Measurements from ENCODE around the gene WWOX.

Gene WWOX

GRCh38 chr16:78235168-78235800 lies 135.8 kb downstream of the WWOX start:
- no peak for DNase-seq

- DNase-seq = no peak
Measured at GRCh38 chr16:78235876-78236275, 136.4 kb downstream of the WWOX start.

- DNase-seq = no peak
Measured at GRCh38 chr16:78237841-78238240, 138.4 kb downstream of the WWOX start.

GRCh38 chr16:78240459-78241222 lies 141.2 kb downstream of the WWOX start:
- no peak for DNase-seq

- no peak for DNase-seq
Measured at GRCh38 chr16:78242239-78242630, 142.8 kb downstream of the WWOX start.

- DNase-seq = no peak
Measured at GRCh38 chr16:78244131-78244895, 144.9 kb downstream of the WWOX start.

- DNase-seq = no peak
Measured at GRCh38 chr16:78246559-78246958, 147.1 kb downstream of the WWOX start.

GRCh38 chr16:78249056-78249455 lies 149.6 kb downstream of the WWOX start:
- DNase-seq = no peak

- no peak for DNase-seq
Measured at GRCh38 chr16:78249832-78250231, 150.4 kb downstream of the WWOX start.

GRCh38 chr16:78251115-78251514 lies 151.7 kb downstream of the WWOX start:
- no peak for DNase-seq

- no peak for DNase-seq
Measured at GRCh38 chr16:78252757-78253156, 153.3 kb downstream of the WWOX start.

GRCh38 chr16:78254841-78255240 lies 155.4 kb downstream of the WWOX start:
- DNase-seq = no peak

- no peak for DNase-seq
Measured at GRCh38 chr16:78256686-78257375, 157.4 kb downstream of the WWOX start.

GRCh38 chr16:78257376-78257728 lies 157.9 kb downstream of the WWOX start:
- no peak for DNase-seq

- no peak for DNase-seq
Measured at GRCh38 chr16:78258375-78259065, 159.1 kb downstream of the WWOX start.

GRCh38 chr16:78259873-78260272 lies 160.4 kb downstream of the WWOX start:
- no peak for DNase-seq

- no peak for DNase-seq
Measured at GRCh38 chr16:78264642-78265041, 165.2 kb downstream of the WWOX start.

GRCh38 chr16:78269256-78269655 lies 169.8 kb downstream of the WWOX start:
- DNase-seq = no peak

GRCh38 chr16:78271981-78272380 lies 172.5 kb downstream of the WWOX start:
- DNase-seq = no peak

GRCh38 chr16:78274771-78275170 lies 175.3 kb downstream of the WWOX start:
- no peak for DNase-seq

GRCh38 chr16:78275420-78275819 lies 176.0 kb downstream of the WWOX start:
- DNase-seq = no peak

- no peak for DNase-seq
Measured at GRCh38 chr16:78277321-78278055, 178.0 kb downstream of the WWOX start.
